Measurements from ENCODE around the gene GPRC5B.

- no peak for TF ChIP-seq EZH2 (IDR thresholded peaks at IDR 0.05; ENCODE audit: low read depth)
- TF ChIP-seq, protein P1, sequence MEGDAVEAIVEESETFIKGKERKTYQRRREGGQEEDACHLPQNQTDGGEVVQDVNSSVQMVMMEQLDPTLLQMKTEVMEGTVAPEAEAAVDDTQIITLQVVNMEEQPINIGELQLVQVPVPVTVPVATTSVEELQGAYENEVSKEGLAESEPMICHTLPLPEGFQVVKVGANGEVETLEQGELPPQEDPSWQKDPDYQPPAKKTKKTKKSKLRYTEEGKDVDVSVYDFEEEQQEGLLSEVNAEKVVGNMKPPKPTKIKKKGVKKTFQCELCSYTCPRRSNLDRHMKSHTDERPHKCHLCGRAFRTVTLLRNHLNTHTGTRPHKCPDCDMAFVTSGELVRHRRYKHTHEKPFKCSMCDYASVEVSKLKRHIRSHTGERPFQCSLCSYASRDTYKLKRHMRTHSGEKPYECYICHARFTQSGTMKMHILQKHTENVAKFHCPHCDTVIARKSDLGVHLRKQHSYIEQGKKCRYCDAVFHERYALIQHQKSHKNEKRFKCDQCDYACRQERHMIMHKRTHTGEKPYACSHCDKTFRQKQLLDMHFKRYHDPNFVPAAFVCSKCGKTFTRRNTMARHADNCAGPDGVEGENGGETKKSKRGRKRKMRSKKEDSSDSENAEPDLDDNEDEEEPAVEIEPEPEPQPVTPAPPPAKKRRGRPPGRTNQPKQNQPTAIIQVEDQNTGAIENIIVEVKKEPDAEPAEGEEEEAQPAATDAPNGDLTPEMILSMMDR (conservative IDR thresholded peaks at IDR 0.05), result no peak
Measured at GRCh38 chr16:19872179-19872863, 12.3 kb downstream of the GPRC5B start.

Data from PC-9 (cell line).